GM13977 (cell line): Measurements from ENCODE around the gene CEACAM8.
"Not testable (repeated sequence)": the region's sequence is repeated elsewhere in the genome, so short reads cannot be mapped to it uniquely, and the experiment has no call there.

ENCODE experiments used
- DNase-seq: peaks from one replicate; pipeline ENCODE4 v3.0.0; 2012; ENCODE audit warnings: low spot score
- CTCF ChIP-seq: IDR thresholded peaks from 2 replicates; pipeline ENCODE4 v1.5.1; 2012; ENCODE audit warnings: mild to moderate bottlenecking, control low read depth; ENCODE audit not compliant: insufficient read depth; ENCODE audit errors: extremely low read depth, missing control alignments
- in situ Hi-C: fragments of 300-500 bp; cut with MboI; formaldehyde crosslinking; loops from one replicate; pipeline ENCODE4 v1.12.0; 2022; ENCODE audit warnings: low sequenced_read_pairs, low pct_unique_long_range_greater_than_20kb, mixed read lengths, inconsistent platforms; ENCODE audit not compliant: unreplicated experiment

CEACAM8 gene

GRCh38 chr19:42627916-42628315 is 33.2 kb upstream of the CEACAM8 start:
- in situ Hi-C loops = no loop called here

GRCh38 chr19:42626181-42626580 is 31.5 kb upstream of the CEACAM8 start:
- in situ Hi-C loops = no loop called here
- no peak for DNase-seq
- TF ChIP-seq CTCF = no peak

More at GRCh38 chr19:42627916-42628315, 33.2 kb upstream of the CEACAM8 start:
- DNase-seq = no peak
- TF ChIP-seq CTCF = no peak

- no peak for DNase-seq
- TF ChIP-seq CTCF = no peak
- in situ Hi-C loops = no loop called here
Observed at GRCh38 chr19:42619271-42619670, 24.5 kb upstream of the CEACAM8 start.

GRCh38 chr19:42613666-42614065 is 18.9 kb upstream of the CEACAM8 start:
- DNase-seq = no peak
- in situ Hi-C loops = no loop called here
- no peak for TF ChIP-seq CTCF

GRCh38 chr19:42610401-42610915 is 15.7 kb upstream of the CEACAM8 start:
- DNase-seq, in situ Hi-C loops: not testable (repeated sequence)

- peak; percentile 82 for DNase-seq
- in situ Hi-C loops = no loop called here
- peak; percentile 82 for TF ChIP-seq CTCF
Observed at GRCh38 chr19:42606660-42607351, 12.1 kb upstream of the CEACAM8 start.

GRCh38 chr19:42601811-42602443 is 7.2 kb upstream of the CEACAM8 start:
- TF ChIP-seq CTCF = no peak
- DNase-seq = peak; percentile 31
- in situ Hi-C loops = no loop called here
